ENCODE results near the gene TP53AIP1. TPM values are rescaled to one million over a fixed set of nuclear protein-coding genes. Genes with fewer than 3 reads are reported as not detected.

Gene TP53AIP1, protein sequence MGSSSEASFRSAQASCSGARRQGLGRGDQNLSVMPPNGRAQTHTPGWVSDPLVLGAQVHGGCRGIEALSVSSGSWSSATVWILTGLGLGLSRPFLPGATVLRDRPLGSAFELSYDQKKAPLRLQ
- 0.94 TPM for total RNA-seq

GRCh38 chr11:128942817-128943427 lies at the start of gene TP53AIP1:
Gene TP53AIP1 (minus strand): TSS chr11:128942871. CDS start chr11:128937818, 5,053 bp downstream.

DNA sequence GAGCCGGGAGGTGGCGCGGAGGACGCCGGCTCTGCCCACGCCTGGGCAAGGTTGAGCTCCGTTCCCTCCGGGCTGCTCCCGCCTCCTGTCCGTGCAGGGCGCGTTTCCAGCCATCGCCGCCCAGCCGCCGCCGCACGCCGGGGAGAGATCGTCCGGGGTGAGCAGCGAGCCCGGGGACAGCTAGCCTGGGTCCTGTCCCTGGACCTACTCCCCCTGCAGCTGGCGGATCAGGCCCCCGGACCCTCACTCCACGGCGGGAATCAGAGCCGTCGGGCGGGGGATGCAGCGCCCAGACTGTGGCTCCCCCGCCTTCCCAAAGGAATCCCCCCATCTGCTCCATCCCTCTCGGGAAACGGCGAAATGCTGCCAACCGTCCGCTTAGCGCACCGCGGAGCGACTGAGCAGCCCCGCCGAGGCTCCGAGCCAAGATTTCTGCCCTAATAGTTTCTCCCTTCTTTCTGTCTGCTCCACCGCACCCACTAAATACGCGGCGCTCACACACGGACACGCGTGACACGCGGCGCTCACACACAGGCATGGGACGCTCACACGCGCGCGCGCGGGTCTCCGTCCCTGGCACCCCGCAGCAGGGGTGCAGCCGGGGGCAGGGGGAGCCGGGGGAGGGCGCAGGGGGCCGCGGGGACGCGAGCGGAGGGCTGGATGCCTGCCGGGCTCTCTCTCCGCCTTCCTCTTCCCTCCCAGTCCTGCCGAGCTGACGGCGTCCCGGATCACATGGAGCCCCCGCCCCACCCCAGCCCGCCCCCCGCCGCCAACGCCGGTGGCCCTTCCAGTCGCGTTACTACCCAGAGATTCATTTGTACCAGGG lies 51.9 kb downstream of the TP53AIP1 start, which contains the start of gene KCNJ5:
Gene KCNJ5, plus strand, starts transcription at position 814 of the 826 bp plus-strand sequence. CDS start 19,918 bp downstream, outside the sequence.

Other genes starting within 250 kb of the TP53AIP1 start
- gene FLI1, start 248.8 kb downstream of the TP53AIP1 start, total RNA-seq: 5.6 TPM
- gene KCNJ1, start 75.6 kb downstream of the TP53AIP1 start, total RNA-seq: not detected
- 0.63 TPM for gene KCNJ5, start 51.5 kb downstream of the TP53AIP1 start, total RNA-seq
- gene ARHGAP32, start 249.5 kb upstream of the TP53AIP1 start, total RNA-seq: 98.6 TPM

All from parietal lobe (tissue), 1 donor.